GM23338 (cell line): ENCODE measurements around the gene RBM42. TPM values are rescaled to one million over a fixed set of nuclear protein-coding genes. Genes with fewer than 3 reads are reported as not detected.

Experiments
- ATAC-seq: fragments of 200-7000 bp; cut with Tn5 transposase; 3 replicates; pipeline ENCODE4 v1.9.1; 2020
- DNase-seq: peaks from one replicate; pipeline ENCODE4 v3.0.0-alpha.2; 2015; ENCODE audit warnings: low spot score
- H2AFZ ChIP-seq: fragments of 200-600 bp; sonication (generic); 2 replicates; pipeline ENCODE4 v1.8.0; 2016; ENCODE audit warnings: antibody characterized with exemption, mild to moderate bottlenecking, moderate library complexity
- H3F3A ChIP-seq: fragments of 200-600 bp; sonication (generic); replicated peaks from 2 replicates; pipeline ENCODE4 v1.8.0; 2017; ENCODE audit warnings: antibody characterized with exemption, mixed run types, low read depth
- H3K27ac ChIP-seq: fragments of 200-600 bp; sonication (generic); 2 replicates; pipeline ENCODE4 v1.6.1; 2016; ENCODE audit warnings: low read depth
- H3K27me3 ChIP-seq: fragments of 200-600 bp; sonication (generic); 2 replicates; pipeline ENCODE4 v1.8.0; 2016; ENCODE audit warnings: mild to moderate bottlenecking, mixed run types, moderate library complexity; ENCODE audit not compliant: insufficient read depth
- H3K36me3 ChIP-seq: fragments of 200-600 bp; sonication (generic); 2 replicates; pipeline ENCODE4 v1.8.0; 2016; ENCODE audit warnings: mild to moderate bottlenecking; ENCODE audit not compliant: insufficient read depth
- H3K4me1 ChIP-seq: fragments of 200-600 bp; sonication (generic); 2 replicates; pipeline ENCODE4 v1.8.0; 2016; ENCODE audit warnings: mild to moderate bottlenecking, moderate library complexity; ENCODE audit not compliant: insufficient read depth
- H3K4me2 ChIP-seq: fragments of 200-600 bp; sonication (generic); 2 replicates; pipeline ENCODE4 v1.7.1; 2017; ENCODE audit warnings: mixed run types
- H3K4me3 ChIP-seq: fragments of 200-600 bp; sonication (generic); 2 replicates; pipeline ENCODE4 v1.6.1; 2016; ENCODE audit warnings: mixed run types
- H3K79me2 ChIP-seq: fragments of 200-600 bp; sonication (generic); replicated peaks from 2 replicates; pipeline ENCODE4 v1.8.0; 2017; ENCODE audit warnings: mild to moderate bottlenecking; ENCODE audit not compliant: insufficient read depth
- H3K9me2 ChIP-seq: fragments of 200-600 bp; sonication (generic); 2 replicates; pipeline ENCODE4 v1.8.0; 2017; ENCODE audit not compliant: insufficient read depth
- H4K20me1 ChIP-seq: fragments of 200-600 bp; sonication (generic); replicated peaks from 2 replicates; pipeline ENCODE4 v1.8.0; 2017; ENCODE audit warnings: mild to moderate bottlenecking; ENCODE audit not compliant: insufficient read depth
- H3K27ac Mint-ChIP-seq: 2 replicates; pipeline ENCODE4 v1.8.0; 2020; ENCODE audit warnings: inconsistent platforms, mild to moderate bottlenecking, moderate library complexity, mixed read lengths
- H3K27me3 Mint-ChIP-seq: 3 replicates; pipeline ENCODE4 v1.8.0; 2022; ENCODE audit warnings: low read depth, mild to moderate bottlenecking, moderate library complexity, mixed read lengths, inconsistent platforms; ENCODE audit not compliant: insufficient read depth, poor library complexity
- H3K36me3 Mint-ChIP-seq: 3 replicates; pipeline ENCODE4 v1.8.0; 2021; ENCODE audit warnings: low read depth, mild to moderate bottlenecking, inconsistent platforms, moderate library complexity, mixed read lengths
- H3K4me1 Mint-ChIP-seq: 3 replicates; pipeline ENCODE4 v1.8.0; 2020; ENCODE audit warnings: mild to moderate bottlenecking, inconsistent platforms, mixed read lengths
- H3K4me3 Mint-ChIP-seq: 3 replicates; pipeline ENCODE4 v1.8.0; 2021; ENCODE audit warnings: moderate library complexity, mild to moderate bottlenecking, inconsistent platforms, mixed read lengths
- H3K9me3 Mint-ChIP-seq: 3 replicates; pipeline ENCODE4 v1.8.0; 2020; ENCODE audit warnings: moderate library complexity, mild to moderate bottlenecking, inconsistent platforms, mixed read lengths
- CREB1 ChIP-seq: fragments of 250-450 bp; sonication (Bioruptor Pico); IDR thresholded peaks from 2 replicates; pipeline ENCODE4 v1.5.0; 2020; ENCODE audit warnings: low read depth, mild to moderate bottlenecking, moderate library complexity
- CTCF ChIP-seq, 2 experiments: fragments of 200-600 bp in 1 of 2; sonication (generic) in 1 of 2; conservative IDR thresholded peaks; 2 replicates each; pipeline versions ENCODE4 v1.5.1 to v1.6.1; 2016 to 2017; ENCODE audit warnings: antibody characterized with exemption in 2 of 2, low read depth in 2 of 2, mild to moderate bottlenecking in 2 of 2, moderate library complexity in 1 of 2
- ETS1 ChIP-seq: IDR thresholded peaks from 2 replicates; pipeline ENCODE4 v1.6.1; 2016; ENCODE audit warnings: antibody characterized with exemption
- EZH2 ChIP-seq: fragments of 200-600 bp; sonication (generic); IDR thresholded peaks from one replicate; pipeline ENCODE4 v1.8.0; 2017; ENCODE audit warnings: antibody characterized with exemption, mild to moderate bottlenecking, low read depth; ENCODE audit not compliant: unreplicated experiment
- EZH2phosphoT487 ChIP-seq: fragments of 200-600 bp; sonication (generic); IDR thresholded peaks from one replicate; pipeline ENCODE4 v1.8.1; 2018; ENCODE audit warnings: antibody characterized with exemption; ENCODE audit not compliant: unreplicated experiment
- JUNB ChIP-seq: IDR thresholded peaks from one replicate; pipeline ENCODE4 v1.6.1; 2016; ENCODE audit warnings: antibody characterized with exemption; ENCODE audit not compliant: unreplicated experiment
- REST ChIP-seq: IDR thresholded peaks from one replicate; pipeline ENCODE4 v1.6.1; 2018; ENCODE audit warnings: antibody characterized with exemption; ENCODE audit not compliant: unreplicated experiment
- STAT1 ChIP-seq: IDR thresholded peaks from one replicate; pipeline ENCODE4 v1.6.1; 2016; ENCODE audit warnings: antibody characterized with exemption; ENCODE audit not compliant: unreplicated experiment
- ZNF114 ChIP-seq: fragments of 250-450 bp; sonication (Bioruptor Pico); IDR thresholded peaks from 2 replicates; pipeline ENCODE4 v1.5.0; 2020; ENCODE audit warnings: mild to moderate bottlenecking, moderate library complexity
- ZNF331 ChIP-seq: fragments of 250-450 bp; sonication (Bioruptor Pico); IDR thresholded peaks from 2 replicates; pipeline ENCODE4 v1.5.0; 2020; ENCODE audit warnings: low read depth, mild to moderate bottlenecking, moderate library complexity
- ZNF462 ChIP-seq: fragments of 250-450 bp; sonication (Bioruptor Pico); IDR thresholded peaks from 2 replicates; pipeline ENCODE4 v1.5.0; 2020; ENCODE audit warnings: mild to moderate bottlenecking, moderate library complexity
- polyA plus RNA-seq: library from polyadenylated mRNA; unstranded; fragments of >200 nt; fragmentation: Nextera tagmentation; extraction: Ambion mirVana; gene quantifications from 2 replicates; pipeline ENCODE4 v1.2.1, GENCODE V29; 2016
- total RNA-seq: library from RNA; depleted of rRNA; stranded (reverse); fragments of >200 nt; shearing (Covaris generic); gene quantifications from 2 replicates; pipeline ENCODE4 v1.2.3, GENCODE V29; 2014

Gene RBM42
- total and polyA plus RNA-seq, 2 experiments from 2014 or later: 74.7 to 82.9 TPM

- peaks cover 7% of the 10 kb centered on the region; the same call in 2 of the 3 replicates for H3K36me3 Mint-ChIP-seq
- Histone ChIP-seq H3K27me3 (no peaks in the 10 kb centered on the region), H2AFZ (no peak overlapping the region), H3K79me2 (no peaks in the 10 kb centered on the region), H3K36me3 (no peaks in the 10 kb centered on the region; the same call in none of the 2 replicates), H3K9me2 (no peaks in the 10 kb centered on the region), H3K4me1 (no peaks in the 10 kb centered on the region), H3K4me3 (no peak overlapping the region), H3K4me2 (no peak overlapping the region), H4K20me1 (no peaks in the 10 kb centered on the region), H3F3A (no peaks in the 10 kb centered on the region), H3K27ac (no peak overlapping the region)
- no peak overlapping the region for H3K4me3 Mint-ChIP-seq
- H3K27ac Mint-ChIP-seq: no peak overlapping the region
- TF ChIP-seq REST: no peak
- no peak for TF ChIP-seq ZNF114 (CRISPR knock-in tag)
- TF ChIP-seq CREB1 (CRISPR knock-in tag): no peak
- TF ChIP-seq CTCF (conservative IDR thresholded peaks at IDR 0.05; ENCODE audit: low read depth in 2 of 2): no peak
- TF ChIP-seq JUNB: no peak
- TF ChIP-seq EZH2phosphoT487: no peak
- no peak for TF ChIP-seq ZNF462
- no peak for TF ChIP-seq STAT1
- TF ChIP-seq ETS1: no peak
- no peak for TF ChIP-seq EZH2
- TF ChIP-seq ZNF331 (CRISPR knock-in tag): no peak
- peaks cover 13% of the 10 kb centered on the region for H3K27me3 Mint-ChIP-seq
- no peak for DNase-seq
- 0 out of 3 replicates have a peak, but pooled peaks cover 5% of the 10 kb centered on the region for H3K4me1 Mint-ChIP-seq
- H3K9me3 Mint-ChIP-seq: peaks cover 35% of the 10 kb centered on the region
- no peak for ATAC-seq
Observed at GRCh38 chr19:35608251-35608650, 20.6 kb upstream of the RBM42 start.
